Measurements from ENCODE around the gene CEP57.

DNA sequence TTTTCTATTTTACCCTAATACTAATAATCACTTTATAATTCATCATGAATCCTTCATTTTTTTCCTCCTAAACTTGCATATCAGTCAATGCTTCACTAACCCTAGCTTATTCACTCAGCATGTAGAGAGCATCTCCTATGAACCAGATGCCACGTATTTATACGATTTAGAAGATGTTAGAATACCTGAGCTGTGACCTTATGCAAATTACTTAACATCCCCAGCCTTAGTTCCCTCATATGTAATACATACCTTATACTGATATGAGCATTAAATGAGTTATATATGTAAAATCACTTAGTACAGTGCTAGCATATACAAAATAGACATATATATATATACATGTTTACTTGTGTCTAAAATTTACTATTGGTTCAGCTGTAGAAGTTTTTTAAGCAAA, 9.8 kb upstream of the CEP57 start:
- TF ChIP-seq, protein P1, sequence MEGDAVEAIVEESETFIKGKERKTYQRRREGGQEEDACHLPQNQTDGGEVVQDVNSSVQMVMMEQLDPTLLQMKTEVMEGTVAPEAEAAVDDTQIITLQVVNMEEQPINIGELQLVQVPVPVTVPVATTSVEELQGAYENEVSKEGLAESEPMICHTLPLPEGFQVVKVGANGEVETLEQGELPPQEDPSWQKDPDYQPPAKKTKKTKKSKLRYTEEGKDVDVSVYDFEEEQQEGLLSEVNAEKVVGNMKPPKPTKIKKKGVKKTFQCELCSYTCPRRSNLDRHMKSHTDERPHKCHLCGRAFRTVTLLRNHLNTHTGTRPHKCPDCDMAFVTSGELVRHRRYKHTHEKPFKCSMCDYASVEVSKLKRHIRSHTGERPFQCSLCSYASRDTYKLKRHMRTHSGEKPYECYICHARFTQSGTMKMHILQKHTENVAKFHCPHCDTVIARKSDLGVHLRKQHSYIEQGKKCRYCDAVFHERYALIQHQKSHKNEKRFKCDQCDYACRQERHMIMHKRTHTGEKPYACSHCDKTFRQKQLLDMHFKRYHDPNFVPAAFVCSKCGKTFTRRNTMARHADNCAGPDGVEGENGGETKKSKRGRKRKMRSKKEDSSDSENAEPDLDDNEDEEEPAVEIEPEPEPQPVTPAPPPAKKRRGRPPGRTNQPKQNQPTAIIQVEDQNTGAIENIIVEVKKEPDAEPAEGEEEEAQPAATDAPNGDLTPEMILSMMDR (IDR thresholded peaks at IDR 0.05) = no peak
- TF ChIP-seq EZH2 (IDR thresholded peaks at IDR 0.05; ENCODE audit: borderline replicate concordance, insufficient read depth, low read depth, low read length, poor library complexity, severe bottlenecking) = no peak

All from B cell (primary cell).